ENCODE data around the gene TBL1XR1.
A peak's percentile ranks its signal among the peaks of the same experiment; 100 is the strongest.

TBL1XR1 gene

DNA sequence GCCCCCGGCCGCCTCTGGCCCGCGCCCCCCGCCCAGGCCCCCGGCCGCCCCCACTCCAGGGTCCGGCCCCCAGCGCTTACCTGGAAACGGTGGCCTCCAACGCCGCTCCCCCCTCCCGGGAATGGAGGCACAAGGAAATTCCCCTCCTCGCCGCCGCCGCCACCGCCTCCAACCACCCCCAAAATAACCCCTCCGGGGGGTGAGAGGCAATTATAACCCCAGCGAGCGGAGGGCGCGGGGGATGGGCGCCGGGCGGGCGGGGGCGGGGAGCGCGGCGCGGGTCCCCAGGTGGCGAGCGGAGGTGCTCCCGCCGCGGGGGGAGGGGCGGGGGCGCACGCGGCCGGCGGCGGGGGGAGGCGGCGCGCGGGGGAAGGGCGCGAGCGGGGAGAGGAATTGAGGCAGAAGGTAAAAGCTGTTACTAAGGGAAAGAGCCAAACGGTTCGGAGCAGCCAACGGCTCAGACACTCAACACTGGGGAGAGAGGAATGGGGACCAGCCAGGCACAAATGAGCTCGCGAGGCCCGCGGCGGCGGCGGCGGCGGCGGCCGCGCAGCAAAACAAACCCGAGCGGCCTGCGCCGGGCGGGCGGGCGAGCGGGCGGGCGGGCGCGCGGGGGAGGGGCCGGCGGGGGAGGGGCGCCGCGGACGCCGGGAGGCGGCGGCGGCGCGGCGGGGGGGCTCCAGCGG lies at the start of gene TBL1XR1:
Gene TBL1XR1, minus strand, starts transcription at position 442 of the 686 bp plus-strand sequence. CDS start 132,505 bp downstream, outside the sequence.
- DNase-seq, result peak; percentile 90

DNA sequence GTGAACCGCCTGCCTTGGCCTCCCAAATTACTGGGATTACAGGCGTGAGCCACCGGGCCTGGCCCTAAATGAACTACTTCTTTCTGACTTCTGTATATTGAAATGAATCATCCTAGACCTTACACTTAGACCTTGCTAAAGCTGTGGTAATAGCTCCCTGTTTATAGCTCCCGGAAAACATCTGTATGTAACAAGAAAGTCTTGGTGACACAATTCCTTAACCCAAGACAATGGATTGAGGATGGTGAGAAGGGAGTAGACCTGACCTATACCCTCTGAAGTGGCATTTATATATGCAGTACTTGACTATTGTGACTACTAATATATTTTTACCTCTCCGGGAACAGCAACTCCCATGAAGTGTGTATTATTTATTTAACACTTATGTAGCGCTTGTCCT lies 48.0 kb upstream of the TBL1XR1 start:
- DNase-seq, result no peak

DNA sequence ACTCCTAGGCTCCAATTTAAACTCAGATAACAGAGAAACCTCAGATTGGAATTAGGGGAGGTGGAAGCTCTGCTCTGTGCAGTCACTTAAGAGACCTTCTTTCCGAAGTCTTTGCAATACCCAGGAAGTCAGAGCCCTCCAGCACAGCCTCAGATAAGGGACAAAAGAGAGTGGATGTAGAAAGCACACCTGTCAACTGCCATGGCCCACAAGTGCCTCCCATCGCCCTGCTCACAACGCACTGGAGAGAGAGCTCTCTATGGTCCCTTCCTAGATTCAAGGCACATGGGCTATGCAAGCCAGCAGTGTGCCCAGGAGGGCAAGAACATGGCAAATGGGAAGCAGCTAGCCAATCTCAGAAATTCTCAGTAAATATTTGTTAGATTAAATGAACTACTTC lies 47.3 kb upstream of the TBL1XR1 start:
- no peak for DNase-seq

DNA sequence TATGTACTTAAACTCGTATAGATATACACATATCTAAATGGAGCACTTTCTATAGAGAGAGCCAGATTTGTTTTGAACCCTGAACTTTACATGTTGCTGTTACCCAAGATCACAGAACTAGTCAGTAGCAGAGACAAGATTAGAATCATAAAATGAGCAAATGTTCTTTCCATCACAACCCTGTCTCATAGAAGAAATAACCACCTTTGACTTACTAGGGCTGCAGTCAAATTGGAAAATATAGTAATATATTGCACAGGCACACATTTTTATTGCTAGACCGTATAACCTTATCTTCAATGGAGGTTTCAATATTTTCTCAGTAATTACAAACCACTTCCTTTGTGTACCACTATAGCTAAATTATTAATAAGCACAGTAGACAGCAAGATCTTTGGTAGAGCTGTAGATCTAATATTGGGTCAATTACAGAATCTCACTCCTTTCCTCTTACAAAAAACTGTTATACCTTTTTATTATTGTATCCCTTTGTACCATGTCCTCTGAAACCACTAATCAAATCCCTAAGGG lies 41.5 kb upstream of the TBL1XR1 start:
- DNase-seq, result no peak

DNA sequence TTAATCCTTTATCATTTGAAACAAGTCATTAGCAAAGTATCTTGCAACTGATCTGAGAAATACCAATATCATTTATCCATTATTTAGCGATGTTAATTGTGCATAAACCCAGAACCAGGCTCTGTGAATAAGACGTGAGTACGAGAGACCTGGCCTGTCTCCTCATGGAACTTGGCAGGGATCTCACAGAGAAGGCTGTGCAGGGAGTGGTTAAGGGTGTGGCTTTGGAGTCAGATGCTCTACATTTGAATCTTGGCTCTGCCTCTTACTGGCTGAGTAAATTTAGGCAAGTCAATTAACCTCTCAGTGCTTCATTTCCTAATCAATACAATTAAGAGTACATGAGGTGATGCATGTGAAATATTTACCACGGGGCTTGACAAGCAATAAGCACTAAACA lies 39.9 kb upstream of the TBL1XR1 start:
- DNase-seq, result peak; percentile 21

DNA sequence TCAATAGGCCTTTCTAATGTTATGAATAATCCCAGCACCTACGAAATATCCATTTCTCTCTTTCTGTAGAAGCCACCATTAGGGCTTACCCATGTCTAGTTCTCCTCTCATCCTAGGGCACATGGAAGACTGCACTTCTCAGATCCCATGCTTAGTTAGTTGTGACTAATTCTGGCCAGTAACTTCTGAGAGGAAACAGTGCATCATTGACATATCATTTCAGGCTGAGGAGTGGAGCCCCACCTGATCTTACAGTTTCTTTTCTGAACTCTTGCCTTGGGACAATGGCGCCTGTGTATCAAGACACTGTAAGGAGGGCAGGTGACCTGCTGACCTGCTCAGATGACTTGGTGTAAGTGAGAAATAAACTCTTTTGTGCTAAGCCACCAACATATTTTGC lies 39.4 kb upstream of the TBL1XR1 start:
- DNase-seq, result peak; percentile 41

DNA sequence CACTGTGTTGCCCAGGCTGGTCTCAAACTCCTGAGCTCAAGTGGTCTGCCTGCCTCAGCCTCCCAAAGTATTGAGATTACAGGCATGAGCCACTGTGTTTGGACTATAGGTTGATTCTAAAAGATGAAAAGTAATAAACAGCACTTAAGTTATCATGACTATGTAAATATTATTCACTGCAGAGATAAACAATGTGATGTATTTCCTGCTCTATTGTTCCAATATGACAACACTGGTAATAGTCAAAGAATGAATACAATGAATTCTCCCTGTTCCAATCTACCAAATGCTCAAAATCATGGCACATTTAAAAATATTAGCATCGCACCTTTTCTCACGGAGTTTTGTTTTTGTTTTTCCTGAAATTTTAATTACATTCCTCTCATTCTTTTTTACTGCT lies 36.8 kb upstream of the TBL1XR1 start:
- no peak for DNase-seq

DNA sequence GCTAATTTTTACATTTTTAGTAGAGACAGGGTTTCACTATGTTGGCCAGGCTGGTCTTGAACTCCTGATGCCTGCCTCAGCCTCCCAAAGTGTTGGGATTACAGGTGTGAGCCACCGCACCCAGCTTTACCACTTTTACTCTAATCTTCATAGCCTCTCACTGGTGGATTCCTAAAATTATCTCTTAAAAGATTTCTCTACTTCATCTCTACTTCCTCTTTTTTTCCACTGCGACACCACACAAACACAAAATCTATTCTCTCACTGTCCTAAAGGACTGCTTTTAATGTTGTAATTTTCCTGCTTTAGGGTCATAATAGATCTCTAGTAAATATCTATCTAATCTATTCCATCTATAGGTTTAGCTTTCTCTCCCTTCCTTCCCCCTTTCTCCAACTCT lies 34.0 kb upstream of the TBL1XR1 start:
- no peak for DNase-seq

DNA sequence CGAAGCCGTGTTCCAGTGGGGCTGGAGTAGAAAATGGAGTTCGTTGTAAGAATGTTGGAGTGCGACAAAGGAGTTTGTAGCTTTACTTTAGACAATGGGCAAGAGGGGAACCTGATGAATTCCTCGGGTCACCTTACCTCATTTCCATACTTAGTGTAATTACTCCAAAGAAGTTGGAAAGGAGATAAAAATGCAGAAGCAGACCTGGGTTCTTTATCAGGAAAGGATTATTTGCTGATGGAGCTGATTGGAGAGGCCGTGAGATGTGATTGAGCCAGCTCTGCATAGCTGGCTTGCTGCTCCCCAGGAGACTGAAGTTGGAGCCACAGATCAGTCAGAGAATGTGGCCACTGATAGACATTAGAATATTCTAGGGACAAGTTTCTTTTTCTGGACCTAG lies 33.4 kb upstream of the TBL1XR1 start:
- DNase-seq, result no peak

DNA sequence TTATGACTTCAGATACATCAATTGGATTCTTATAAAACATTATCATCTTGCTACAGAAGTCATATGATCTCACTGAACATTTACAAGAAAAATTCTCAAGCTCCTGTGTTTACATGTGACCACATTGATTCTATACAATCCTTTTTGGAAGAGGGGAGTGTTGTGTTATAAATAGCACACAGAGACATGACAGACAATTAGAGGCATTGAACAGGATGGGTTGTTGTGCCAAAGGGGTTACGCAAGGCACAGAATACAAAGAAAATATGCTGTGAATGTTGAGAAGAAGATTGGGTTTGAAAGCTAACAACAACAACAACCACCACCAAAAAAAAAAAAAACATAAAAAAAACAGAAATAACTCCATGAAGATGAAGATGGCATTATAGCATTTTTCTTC lies 32.5 kb upstream of the TBL1XR1 start:
- DNase-seq, result no peak

DNA sequence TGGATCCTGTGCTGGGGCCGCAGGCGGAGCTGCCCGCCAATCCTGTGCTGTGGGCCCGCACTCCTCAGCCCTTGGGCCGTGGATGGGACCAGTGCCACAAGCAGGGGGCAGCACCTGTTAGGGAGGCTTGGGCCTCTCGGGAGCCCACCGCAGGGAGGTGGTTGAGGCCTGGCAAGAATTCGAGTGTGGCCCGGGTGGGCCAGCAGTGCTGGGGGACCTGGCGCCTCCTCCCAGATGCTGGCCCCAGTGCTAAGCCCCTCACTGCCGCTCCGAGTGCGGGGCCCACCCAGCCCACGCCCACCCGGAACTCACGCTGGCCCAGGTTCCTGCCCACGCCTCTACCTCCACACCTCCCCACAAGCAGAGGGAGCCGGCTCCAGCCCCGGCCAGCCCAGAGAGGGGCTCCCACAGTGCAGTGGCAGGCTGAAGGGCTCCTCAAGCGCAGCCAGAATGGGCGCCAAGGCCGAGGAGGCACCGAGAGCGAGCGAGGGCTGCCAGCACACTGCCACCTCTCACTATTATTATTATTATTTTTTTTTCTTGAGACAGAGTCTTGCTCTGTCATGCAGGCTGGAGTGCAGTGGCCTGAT lies 31.4 kb upstream of the TBL1XR1 start:
- peak; percentile 21 for DNase-seq

DNA sequence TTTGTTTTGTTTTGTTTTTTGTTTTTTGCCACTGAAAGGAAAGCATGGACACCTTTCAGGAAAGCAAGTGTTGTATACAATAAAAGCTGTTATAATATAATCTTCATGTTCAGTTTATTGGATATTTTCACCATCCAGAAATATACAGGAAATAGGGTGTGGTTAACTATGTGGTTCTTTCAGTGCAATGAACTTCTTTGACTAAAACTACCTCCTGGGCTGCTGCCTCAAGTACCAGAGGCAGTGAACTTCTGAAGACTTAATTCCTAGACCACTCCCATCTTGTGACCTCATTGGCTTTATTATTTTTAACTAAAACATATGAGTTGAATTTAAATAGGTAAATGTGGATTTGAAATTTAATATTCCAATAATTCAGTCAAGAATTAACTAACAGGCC lies 27.1 kb upstream of the TBL1XR1 start:
- DNase-seq, result no peak

DNA sequence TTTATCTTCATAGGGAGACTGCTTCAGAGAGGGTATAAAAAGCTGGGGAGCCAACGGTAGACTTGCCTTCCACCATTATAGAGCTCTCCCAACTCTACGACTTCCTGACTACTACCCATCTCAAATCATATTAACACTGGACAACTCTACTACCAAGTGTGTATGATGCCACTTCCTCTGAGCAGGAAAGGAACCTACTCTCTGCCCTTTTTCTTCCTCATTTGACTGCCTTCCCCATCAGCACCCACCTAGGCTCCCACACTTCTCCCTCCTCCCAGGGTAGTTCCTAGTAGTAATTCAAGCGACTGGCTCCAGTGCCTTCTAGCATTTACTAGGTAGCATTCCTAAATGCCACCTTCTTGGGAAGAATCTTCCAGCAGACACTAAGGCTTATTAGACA lies 24.5 kb upstream of the TBL1XR1 start:
- DNase-seq, result no peak

DNA sequence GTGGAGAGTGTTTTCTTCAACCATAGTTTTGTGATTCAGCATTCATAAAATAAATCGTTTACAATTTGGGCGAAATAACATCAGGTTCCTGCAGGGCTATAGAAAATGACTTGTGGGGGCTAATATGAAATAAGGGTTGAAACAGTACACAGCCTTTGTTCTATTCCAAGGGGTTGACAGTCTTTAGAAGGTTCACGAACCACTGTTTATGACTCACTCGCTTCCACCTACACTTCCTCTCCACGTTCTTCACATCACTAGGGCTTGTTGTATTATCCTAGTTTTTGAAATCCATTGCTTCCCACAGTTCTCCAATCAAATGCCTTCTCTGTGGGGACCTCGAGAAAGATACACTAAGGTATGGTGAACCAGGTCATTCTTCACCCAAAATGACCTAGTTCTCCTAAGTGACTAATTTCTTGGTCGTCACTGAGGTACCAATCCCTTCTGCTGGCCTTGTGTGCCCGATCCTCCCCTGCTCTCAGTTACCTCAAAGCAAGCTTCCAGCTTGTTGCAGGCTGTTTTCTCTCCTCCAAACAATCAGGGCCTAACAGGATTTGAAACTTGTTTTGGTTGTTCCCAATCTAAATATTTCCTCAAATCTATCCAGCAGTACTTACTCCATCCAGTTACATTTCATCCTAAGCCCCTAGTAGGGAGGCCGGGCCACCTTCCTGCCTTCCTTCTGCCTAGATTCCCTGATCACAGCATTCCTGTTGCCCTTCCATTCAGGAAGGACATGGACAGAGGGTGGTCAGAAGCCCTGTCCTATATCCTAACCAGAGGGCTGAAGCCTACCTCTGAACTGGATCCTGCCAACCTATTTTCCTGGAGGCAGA lies 23.1 kb upstream of the TBL1XR1 start:
- no peak for DNase-seq

DNA sequence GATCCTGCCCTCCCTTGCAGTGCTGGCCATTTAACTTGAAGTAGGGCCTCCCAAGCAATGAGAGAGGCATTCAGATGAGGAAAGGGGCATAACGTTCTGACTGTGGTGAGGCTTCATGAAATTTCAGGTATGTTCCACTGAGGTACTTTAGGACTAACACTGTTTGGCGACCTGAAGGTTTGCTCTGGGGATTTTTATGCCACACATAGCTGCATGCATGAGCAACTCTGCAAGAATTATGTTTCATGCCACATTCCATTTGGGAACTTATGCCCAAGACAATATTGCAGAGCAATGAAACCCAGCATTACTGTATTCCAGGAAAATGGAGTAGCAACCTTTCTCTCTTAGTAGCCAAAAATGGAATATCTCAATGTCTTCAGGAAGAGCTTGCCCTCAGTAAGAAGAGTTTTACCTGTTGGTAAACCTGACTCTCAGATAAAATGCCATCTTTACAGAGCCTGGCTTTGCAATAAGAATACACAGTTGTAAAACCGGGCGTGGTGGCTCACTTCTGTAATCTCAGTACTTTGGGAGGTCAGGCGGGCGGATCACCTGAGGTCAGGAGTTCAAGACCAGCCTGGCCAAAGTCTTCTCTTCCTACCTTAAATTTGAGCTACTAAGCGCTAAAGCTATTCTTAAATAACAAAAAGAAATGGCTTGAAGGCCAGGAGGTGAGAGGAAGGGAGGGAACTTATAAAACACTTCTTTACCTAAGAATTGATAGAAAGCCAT lies 16.7 kb upstream of the TBL1XR1 start:
- DNase-seq, result no peak

DNA sequence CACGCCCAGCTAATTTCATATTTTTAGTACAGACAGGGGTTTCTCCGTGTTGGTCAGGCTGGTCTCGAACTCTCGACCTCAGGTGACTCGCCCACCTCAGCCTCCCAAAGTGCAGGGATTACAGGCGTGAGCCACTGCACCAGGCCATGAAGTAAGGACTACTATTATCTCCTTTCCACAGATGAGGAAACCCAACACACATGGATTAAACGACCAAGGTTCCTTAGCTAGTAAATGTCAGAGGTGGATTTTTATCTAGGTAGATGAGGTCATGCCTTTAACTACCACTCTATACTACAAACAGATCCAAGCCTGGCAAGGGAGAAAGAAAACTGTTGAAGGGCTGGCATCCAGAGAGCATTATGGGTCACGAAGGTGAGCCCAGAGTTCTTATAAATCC lies 15.5 kb upstream of the TBL1XR1 start:
- DNase-seq, result no peak

DNA sequence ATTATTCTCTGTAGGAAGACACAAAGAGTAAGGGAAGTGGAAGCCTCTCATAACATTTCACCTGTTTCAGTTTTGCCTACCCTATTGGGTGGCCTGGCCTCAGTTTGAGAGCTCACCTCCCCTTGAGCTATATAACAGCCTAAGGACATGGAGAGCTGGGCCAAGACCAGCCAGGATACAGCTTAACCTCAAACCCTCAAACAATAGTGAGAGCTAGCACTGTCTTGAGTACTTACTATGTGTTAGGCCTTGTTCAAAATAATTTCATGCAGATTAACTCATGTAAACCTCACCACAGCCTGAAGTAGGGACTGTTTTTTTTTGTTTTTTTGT lies 15.0 kb upstream of the TBL1XR1 start:
- no peak for DNase-seq

DNA sequence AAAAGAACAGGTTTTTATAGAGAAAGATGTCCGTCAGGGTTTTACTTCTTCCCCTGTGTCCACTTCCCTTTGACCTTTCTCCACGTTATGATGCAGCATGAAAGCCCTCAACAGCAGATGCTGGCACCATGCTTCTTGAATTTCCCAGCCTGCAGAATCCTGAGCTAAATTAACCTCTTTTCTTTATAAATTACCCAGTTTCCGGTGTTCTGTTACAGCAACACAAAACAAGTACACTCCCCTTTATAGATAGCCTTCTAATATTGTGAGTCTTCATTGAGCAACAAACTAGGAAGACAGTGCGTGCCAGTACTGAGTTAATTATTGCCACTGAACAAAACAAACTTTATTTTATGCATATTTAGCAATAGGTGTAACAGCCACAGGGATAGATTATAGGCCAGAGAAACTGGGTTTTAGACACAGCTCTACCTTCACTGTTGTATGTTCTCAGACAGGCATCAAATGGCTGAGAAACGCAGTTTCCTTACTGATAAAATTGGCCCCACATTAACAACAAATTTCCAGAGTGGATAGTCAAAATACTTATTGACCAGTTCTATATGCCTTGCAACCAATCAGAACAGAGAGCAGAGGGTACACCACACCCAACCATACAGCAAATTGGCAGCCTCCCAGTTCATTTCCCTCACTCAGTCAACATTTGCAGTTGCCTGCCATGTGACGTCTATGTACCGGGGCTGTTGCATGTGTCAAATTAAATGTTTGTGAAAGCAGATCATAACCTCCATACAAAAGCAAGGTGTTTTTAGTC lies 14.4 kb upstream of the TBL1XR1 start:
- no peak for DNase-seq

DNA sequence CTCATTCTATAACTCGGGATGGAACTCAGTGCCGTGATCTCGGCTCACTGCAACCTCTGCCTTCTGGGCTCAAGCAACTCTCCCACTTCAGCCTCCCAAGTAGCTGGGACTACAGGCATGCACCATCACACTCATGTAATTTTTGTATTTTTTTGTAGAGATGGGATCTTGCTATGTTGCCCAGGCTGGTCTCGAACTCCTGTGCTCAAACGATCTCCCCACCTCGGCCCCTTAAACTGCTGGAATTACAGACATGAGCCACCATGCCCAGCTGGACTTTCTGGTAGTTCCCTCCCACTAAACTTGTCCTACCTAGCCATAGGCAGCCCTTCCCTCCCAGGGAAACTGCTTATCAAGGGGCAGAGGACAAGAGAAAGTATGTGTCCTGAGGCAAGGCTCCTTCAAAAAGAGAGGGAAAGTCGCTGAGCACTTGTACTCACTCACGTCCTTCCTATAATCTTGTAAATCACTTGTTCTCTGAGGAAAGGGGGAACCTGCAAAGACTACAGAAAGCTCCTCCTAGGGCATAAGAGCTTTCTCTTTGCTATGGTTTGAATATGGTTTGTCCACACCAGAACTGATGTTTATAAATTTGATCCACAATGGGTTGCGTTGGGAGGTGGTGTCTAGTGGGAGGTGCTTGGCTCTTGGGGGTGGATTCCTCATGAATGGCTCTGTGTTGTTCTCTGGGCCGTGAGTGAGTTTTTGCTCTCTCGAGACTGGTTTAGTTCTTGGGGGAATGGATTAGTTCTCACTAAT lies 13.6 kb upstream of the TBL1XR1 start:
- DNase-seq, result no peak

DNA sequence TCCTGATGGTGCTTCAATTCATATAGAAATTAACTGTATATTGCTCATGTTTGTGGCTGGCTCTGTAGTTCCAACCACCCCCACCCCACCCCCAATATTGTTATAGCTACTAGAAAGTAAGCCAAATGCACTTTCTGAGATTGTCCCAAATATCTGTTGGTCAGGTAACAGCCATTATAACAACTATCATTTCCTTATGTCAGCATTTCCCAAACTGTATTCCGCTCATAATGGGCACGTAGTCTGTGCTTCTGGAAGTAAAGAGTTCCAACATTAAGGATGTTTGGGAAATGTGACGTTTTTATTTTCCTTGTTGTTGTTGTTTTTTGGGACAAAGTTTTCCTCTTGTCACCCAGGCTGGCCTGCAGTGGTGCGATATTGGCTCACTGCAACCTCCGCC lies 12.2 kb upstream of the TBL1XR1 start:
- no peak for DNase-seq

DNA sequence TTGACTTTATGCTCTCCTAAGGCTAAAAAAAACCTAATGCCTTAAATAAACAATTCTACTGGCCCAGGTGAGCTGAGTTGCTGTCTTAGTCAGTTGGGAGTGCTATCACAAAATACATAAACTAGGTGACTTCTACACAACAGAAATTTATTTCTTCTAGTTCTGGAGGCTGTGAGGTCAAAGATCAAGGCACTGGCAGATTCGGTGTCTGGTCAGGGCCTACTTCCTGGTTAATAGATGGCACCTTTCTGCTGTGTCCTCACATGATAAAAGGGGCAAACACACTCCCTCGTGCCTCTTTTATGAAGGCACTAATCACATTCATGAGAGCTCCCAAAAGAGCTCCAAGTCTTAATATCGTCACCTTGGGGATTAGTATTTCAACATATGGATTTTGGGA lies 11.5 kb upstream of the TBL1XR1 start:
- DNase-seq, result no peak

DNA sequence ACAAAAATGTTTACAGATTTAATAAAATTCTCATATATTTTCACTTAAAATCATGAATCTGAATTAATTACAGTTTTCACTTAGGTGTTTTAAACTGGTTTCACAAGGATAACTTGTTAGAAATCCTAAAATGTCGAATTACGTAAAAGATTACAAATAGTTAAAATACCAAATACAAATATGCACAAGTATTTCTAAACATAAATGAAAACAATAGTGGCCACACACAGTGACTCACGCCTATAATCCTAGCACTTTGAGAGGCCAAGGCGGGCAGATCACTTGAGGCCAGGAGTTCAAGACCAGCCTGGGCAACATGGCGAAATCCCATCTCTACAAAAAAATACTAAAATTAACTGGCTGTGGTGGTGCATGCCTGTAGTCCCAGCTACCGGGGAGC lies 10.9 kb upstream of the TBL1XR1 start:
- no peak for DNase-seq
